Caki2 (cell line): ENCODE results near the gene RIT1. TPM values are rescaled to one million over a fixed set of nuclear protein-coding genes. Genes with fewer than 3 reads are reported as not detected.
A peak's percentile ranks its signal among the peaks of the same experiment; 100 is the strongest.

Experiments used
- DNase-seq: peaks from one replicate; pipeline ENCODE4 v3.0.0-alpha.2; 2015; ENCODE audit warnings: low read depth
- in situ Hi-C: cut with HindIII; loops from 2 replicates; pipeline ENCODE4 v1.10.0; 2016; ENCODE audit warnings: low sequenced_read_pairs, low pct_unique_long_range_greater_than_20kb, mixed read lengths
- total RNA-seq: library from RNA; depleted of rRNA; stranded (reverse); fragments of >200 nt; shearing (Covaris generic); gene quantifications from 2 replicates; pipeline ENCODE4 v1.2.3, GENCODE V29; 2014; ENCODE audit warnings: low replicate concordance; rRNA removed

The RIT1 gene, protein sequence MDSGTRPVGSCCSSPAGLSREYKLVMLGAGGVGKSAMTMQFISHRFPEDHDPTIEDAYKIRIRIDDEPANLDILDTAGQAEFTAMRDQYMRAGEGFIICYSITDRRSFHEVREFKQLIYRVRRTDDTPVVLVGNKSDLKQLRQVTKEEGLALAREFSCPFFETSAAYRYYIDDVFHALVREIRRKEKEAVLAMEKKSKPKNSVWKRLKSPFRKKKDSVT
- total RNA-seq, result 58.6 and 109 TPM in 2 replicates

DNA sequence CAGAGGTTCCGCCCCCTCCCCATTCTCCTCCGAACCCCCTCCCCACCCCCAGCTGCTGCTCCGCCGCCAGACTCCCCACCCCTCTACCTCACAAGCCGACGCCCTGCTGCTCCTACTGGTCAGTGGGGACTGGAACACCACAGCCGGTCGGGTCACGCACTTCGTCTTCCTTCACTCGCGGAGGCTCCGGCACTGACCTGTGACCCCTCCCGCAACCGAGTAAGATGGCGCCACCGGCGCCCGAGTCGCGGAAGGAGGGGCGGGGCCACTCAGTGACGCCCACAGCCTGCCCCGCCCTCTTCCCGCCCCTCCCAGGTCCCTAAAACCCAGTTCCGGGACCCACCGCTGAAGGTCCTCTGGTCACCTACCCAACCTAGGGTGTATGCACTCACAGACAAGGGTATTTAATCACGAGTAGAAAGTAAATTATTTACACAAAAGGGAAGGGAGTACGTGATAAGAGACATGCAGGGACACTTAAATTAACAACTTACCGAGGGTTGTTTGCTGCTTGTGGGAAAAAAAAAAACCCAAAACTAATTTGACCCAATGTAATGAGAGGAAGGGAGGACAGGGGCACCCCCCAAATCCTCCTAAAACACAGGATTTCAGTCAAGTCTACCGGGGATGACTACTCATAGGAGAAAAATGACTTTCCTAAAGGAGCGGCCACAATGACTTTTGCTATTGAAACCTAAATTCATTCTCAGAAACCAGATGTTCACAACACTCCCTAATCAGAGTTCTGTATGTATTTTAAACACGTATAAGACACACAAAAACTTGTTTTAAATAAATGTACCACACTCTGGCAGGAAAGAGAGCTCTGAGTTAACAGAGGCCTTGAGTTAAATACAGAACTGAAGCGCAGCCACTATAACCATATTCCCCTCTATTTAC is at the start of gene RIT1:
RIT1 (minus strand) TSS at position 194 of the 900 bp plus-strand sequence. CDS start 588 bp downstream, outside the sequence.
- peak; percentile 93 for DNase-seq
- in situ Hi-C loops, result no loop called here

DNA sequence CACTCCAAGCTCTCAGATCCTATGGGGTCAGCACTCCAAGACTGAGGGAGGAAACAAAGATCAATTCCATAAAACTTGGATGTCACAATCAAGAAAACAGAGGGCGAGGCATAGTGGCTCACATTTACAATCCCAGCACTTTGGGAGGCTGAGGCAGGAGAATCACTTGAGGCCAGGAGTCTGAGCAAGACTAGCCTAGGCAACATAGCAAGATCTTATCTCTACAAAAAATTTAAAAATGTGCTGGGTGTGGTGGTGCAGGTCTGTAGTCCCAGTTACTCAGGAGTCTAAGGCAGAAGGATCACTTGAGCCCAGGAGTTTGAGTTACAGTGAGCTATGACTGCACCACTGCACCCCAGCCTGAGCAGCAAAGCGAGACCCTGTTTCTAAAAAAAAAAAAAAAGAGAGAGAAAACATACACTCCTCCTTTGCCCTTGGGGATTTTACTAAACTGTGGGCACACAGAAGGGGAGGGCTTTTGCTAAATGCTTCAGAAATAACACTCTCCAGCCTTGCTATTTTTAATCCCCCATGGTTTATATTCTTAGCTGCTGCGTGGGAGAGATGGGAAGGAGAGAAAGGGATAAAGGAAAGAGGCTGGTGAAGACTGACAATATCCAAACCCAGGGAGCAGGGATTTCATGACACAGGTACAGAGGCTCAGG is 49.1 kb upstream of the RIT1 start:
- in situ Hi-C loops, result no loop called here
- DNase-seq, result no peak

DNA sequence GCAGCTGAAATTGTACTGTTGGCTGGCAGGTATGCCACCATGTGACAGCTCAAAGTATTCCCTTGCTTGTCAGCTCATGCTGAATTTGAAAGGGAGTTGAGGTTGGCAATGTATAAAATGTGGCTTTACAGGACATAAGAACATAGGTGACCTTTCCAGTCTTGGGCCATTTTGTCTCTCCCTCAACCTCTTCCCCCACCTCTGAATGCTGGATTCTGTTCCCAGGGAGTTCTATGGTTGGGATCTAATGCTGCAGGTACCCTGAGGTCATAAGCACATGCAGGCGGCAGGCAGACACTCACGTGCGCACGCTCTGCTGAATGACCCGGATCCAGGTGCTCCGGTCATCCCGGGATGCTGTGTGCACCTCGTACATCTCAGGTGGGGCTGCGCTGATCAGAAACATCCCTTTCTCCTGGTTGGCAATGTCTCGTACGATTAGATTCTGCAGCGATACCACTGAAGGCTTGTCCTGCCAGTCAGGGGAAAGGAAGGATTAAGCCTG is 46.3 kb upstream of the RIT1 start:
- no peak for DNase-seq
- in situ Hi-C loops, result no loop called here

DNA sequence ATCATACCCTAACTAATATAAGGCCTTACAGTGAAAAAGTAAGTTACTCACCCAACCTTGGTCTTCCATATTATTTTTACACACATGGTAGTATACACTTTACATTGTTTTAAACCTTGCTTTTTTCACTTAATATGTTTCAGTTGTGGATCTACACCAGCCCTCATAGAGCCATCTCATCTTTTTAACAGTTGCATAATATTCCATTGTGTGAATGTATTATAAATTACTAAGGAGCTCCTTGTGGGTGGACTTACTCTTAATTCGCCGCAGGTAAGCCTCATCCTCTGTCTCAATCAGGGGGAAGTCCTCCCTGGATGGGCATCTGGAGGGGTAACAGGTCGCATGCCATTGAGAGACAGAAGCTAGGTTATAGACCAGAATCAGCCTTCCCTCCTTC is 43.5 kb upstream of the RIT1 start:
- DNase-seq, result no peak
- in situ Hi-C loops, result no loop called here

DNA sequence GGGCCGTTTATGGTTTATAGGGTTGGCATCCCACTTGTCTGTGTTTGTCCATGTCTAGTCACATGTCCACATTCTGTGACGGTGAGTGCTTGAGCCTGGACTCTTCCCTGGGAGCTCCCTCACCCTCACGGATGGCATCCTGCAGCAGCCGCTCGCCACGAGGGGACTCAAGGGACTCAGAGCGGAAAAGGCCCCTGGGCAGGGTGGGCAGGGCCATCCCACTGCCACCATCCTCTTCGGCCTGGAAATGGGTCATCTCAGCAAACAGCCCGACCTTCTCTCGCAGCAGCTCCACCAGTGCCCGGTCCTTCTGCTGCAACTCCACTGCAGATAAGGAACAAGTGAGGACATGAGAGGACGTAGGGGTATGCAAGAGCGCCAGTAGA is 41.3 kb upstream of the RIT1 start:
- no peak for DNase-seq
- in situ Hi-C loops, result no loop called here

DNA sequence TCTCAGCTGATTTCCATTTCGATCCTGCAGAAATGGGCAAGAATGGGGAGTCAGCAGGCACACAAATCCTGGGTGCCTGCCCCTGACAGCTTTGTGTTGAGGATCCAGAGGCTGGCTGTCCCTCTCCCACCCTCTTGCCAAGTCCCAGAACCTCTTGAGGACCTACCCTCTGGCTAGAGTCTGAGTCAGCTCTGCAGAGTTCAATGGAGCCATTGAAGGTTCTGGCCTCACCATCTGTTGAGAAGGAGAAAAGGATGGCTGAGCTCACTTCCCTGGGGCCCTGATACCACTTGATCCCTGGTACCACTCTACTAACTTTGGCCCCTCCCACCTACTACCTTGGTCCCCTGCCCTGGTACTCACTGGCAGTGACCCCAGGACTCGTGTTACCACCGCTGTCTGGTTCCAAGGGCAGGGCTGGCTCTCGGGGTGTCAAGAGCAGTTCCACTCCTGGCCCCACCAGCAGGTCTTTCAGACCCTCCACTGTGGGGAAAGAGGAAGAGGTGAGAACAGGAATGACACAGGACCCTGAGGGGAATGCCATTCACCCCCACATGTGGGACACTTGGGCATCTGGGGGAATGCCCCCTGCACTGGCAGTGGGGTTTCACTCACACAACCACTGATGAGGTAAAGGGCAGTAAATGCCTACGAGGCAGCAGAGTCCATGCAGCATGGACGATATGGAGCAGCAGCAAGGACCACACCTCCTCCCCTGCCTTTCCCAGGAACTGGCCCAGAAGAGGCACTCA is 40.8 kb upstream of the RIT1 start:
- no peak for DNase-seq
- in situ Hi-C loops, result no loop called here

DNA sequence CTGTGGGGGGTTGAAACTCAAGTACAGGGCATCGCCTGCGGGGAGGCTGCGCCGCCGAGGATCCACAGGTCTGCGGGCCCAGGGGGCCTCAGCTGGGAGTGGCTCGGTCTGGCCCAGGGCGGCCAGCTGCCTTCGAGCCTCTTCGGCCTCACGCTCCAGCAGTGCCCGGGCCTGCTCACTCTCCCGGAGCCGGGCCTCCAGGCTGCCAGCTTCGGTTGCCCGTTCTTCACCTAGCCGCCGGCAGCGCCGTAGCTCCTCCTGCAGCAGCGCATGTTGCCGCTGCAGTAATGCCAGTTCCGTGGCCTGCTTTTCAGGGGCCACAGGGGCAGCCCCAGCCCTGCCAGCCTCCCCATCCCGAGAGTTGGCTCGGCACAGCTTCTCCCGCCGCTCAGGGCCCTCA is 39.7 kb upstream of the RIT1 start:
- no peak for DNase-seq
- in situ Hi-C loops, result no loop called here

DNA sequence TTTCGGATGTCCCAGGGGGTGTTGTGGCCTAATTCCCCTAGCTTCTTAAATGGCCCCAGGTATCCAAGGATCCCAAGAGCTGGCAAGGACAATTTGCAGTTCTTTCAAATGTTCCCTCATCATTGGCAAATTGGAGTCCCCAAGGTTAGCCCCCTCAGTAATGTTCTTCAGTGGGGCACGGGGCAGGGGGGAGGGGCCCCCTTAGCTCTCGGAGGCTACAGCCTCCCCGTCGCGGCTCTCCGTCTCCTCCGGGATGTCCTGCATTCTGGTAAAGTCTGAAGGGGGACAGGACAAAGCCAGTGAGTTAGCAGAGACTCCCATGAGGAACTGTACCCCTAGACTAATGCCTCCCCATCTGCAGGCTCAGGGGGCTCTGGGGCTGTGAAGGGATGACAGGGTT is 36.6 kb upstream of the RIT1 start:
- in situ Hi-C loops, result no loop called here

DNA sequence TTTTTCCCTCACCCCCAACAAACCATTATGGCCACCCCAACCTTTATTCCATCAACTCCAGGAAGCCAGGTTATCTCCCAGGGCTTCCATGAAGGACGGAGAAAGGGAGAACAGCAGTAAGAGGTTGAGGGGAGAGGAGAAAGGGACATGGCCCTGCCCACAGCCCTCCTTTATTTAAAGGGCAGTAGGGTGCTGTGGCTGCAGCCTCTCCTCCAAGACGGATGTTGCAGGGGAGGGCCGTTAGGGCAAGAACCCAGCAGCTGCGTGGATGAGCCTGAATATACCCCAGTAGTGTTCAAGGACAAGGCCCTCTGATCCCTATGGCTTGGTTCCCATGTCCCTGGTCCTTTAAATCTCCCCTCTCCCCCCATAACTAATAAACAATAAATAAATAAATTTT is 36.1 kb upstream of the RIT1 start:
- in situ Hi-C loops, result no loop called here
- DNase-seq, result no peak

More for the DNA sequence above, 36.6 kb upstream of the RIT1 start:
- DNase-seq, result no peak

DNA sequence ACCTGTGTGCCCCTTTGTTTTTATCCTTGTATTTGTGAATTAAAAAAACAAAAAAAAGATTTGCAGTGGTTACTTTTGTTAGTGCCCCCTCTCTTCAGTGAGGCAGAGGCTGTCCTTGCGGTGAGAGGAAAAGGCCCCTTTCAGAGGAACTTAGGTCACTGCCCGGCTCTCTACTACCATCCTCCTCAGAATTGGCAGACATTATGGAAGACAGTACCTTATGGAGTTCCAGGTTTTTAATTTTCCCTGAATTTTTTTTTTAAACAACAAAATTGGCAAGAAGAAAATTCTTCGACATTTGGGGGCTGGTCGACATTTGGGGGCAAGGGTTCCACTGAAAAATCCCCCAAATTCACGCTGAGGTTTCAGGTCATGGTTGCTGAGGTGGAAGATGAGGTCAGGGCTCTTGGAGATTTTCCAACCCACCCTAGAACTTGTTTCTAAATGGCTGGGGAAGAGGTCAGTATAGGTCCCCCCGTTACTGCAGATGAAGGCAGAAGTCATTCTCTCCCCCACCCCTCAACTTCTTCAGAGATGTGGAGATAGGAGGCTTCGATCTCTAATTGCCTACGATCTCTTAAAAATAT is 35.6 kb upstream of the RIT1 start:
- DNase-seq, result no peak
- in situ Hi-C loops, result no loop called here

DNA sequence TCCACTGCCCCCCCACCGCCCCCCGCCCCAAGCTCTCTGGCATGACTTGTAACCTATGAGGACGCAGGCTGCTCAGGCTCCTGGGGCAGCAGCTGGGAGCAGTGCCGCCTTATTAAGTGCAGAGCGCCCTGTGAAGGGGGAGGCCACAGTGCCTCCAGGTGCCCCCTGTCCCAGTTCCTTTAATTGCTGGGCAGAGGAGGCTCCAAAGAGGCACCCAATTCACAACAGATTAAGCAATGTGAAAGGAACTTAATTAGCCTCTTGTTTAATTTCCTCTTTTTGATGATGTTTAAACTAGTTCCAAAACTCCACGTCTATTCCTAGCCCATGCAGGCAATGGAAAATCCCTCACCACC is 33.3 kb upstream of the RIT1 start:
- in situ Hi-C loops, result no loop called here
- no peak for DNase-seq

DNA sequence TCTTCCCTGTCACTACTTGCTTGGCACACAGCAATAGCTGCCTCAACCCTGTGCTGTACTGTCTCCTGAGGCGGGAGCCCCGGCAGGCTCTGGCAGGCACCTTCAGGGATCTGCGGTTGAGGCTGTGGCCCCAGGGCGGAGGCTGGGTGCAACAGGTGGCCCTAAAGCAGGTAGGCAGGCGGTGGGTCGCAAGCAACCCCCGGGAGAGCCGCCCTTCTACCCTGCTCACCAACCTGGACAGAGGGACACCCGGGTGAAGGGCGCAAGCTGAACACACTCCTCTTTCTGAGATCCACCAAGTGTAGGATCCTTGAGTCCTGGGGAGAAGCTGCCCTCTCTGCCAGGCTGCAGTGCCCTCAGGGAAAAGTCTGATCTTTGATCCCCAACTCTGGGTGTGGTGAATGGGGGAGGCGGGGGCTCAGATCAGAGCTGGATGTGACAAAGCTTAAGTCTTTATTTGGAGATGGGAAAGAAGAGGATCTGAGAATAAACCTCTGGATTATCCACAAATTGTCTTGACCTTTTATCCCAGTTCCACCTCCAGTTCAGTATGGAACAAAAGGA is 31.5 kb upstream of the RIT1 start:
- in situ Hi-C loops, result no loop called here
- no peak for DNase-seq

DNA sequence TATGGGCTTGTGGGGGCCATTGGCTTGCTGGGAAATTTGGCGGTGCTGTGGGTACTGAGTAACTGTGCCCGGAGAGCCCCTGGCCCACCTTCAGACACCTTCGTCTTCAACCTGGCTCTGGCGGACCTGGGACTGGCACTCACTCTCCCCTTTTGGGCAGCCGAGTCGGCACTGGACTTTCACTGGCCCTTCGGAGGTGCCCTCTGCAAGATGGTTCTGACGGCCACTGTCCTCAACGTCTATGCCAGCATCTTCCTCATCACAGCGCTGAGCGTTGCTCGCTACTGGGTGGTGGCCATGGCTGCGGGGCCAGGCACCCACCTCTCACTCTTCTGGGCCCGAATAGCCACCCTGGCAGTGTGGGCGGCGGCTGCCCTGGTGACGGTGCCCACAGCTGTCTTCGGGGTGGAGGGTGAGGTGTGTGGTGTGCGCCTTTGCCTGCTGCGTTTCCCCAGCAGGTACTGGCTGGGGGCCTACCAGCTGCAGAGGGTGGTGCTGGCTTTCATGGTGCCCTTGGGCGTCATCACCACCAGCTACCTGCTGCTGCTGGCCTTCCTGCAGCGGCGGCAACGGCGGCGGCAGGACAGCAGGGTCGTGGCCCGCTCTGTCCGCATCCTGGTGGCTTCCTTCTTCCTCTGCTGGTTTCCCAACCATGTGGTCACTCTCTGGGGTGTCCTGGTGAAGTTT is 30.8 kb upstream of the RIT1 start:
- in situ Hi-C loops, result no loop called here
- DNase-seq, result no peak

DNA sequence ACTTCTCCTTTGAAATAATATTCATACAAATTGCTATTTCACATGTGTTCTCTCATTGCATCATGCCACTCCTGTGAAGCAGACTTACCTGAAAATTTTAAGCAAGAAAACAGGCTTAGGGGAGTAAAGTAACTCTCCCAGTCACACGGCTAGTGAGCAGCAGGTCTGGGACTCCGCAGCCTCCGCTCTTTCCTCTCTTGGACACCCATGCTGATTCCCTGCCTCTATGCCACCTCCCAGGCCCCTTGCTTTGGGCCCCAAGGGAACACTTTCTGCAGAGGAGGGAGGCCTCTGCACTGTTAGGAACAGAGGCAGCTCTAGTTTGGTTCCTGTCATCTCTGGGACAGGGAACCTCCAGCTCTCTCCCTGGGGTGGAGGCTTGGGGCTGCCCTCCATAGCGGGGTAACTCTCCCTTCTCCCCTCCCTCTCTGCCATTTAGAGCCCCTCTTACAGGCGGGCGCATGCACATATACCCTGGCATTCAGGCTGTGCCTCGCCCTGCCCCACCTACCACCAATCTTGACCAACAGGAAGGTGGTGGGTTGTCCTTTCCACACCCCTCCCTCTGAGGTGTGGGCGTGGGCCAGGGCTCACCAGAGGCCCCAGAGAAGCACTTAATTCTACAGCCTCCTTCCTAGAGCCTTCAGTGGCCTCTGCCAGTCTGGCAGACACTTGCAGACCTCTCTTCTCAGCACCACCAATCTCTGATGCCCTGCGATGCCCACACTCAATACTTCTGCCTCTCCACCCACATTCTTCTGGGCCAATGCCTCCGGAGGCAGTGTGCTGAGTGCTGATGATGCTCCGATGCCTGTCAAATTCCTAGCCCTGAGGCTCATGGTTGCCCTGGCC is 30.1 kb upstream of the RIT1 start, which contains the start of gene RXFP4:
RXFP4 (plus strand) TSS at position 646 of the 852 bp plus-strand sequence; CDS start at position 718, 72 bp downstream.
- DNase-seq, result peak; percentile 45

DNA sequence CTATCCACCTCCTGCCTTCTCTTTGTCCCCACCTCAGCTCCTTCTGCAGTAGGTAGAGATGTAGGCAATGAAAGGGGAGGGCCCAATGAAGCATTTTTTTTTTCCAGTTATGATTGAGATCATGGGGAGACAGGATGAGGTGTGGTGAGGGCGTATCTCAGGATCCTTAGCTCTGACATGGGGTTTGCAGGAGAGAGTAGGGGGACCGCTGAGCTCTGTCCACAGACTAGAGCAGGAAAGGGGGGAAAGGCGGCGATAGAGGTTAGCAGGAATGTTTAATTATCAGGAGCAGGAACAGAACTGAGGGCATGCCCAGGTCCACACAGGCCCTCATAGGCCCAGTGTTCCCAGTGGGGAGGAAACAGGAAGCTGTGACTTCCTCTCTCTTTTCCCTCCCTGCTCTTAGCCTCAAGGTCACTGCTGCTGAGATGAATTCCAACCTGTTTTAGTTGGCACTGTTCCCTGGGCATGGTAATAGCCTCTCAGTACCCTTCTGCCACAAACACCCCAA is 29.4 kb upstream of the RIT1 start:
- peak; percentile 53 for DNase-seq
- in situ Hi-C loops, result no loop called here

More for the DNA sequence above, 30.1 kb upstream of the RIT1 start, which contains the start of gene RXFP4:
- in situ Hi-C loops, result no loop called here

DNA sequence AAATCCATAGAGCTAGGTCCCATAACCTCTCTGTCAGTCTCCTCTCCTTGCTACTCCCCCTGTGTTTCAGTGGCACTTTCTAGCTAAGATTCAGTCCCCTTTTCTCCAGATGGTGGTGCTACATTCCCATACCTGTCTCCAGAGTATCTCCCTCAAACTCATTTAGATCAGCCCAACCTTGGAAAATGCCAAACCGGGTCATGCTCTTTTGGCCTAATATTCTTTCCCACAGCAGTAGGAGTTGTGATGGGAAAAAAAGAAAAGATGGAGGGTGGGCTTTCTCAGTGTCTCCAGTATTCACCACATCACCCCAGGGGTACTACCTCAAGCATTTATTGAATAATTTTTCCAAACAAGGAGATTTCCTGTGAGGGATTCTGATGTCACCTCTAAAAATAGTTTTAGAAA is 27.1 kb upstream of the RIT1 start:
- peak; percentile 65 for DNase-seq
- in situ Hi-C loops, result no loop called here
